GM18519 (cell line): ENCODE results near the gene PSME1.

Experiments
- ATAC-seq: cut with Tn5 transposase; IDR thresholded peaks from one replicate; pipeline ENCODE4 v1.9.1; 2021; ENCODE audit warnings: mild to moderate bottlenecking, moderate library complexity; ENCODE audit not compliant: unreplicated experiment, low FRiP score

PSME1 gene

GRCh38 chr14:24164518-24164991 lies 28.6 kb downstream of the PSME1 start:
- ATAC-seq: no peak

- ATAC-seq: no peak
Measured at GRCh38 chr14:24165785-24166184, 29.8 kb downstream of the PSME1 start.

GRCh38 chr14:24167469-24168114 lies 31.6 kb downstream of the PSME1 start:
- no peak for ATAC-seq

DNA sequence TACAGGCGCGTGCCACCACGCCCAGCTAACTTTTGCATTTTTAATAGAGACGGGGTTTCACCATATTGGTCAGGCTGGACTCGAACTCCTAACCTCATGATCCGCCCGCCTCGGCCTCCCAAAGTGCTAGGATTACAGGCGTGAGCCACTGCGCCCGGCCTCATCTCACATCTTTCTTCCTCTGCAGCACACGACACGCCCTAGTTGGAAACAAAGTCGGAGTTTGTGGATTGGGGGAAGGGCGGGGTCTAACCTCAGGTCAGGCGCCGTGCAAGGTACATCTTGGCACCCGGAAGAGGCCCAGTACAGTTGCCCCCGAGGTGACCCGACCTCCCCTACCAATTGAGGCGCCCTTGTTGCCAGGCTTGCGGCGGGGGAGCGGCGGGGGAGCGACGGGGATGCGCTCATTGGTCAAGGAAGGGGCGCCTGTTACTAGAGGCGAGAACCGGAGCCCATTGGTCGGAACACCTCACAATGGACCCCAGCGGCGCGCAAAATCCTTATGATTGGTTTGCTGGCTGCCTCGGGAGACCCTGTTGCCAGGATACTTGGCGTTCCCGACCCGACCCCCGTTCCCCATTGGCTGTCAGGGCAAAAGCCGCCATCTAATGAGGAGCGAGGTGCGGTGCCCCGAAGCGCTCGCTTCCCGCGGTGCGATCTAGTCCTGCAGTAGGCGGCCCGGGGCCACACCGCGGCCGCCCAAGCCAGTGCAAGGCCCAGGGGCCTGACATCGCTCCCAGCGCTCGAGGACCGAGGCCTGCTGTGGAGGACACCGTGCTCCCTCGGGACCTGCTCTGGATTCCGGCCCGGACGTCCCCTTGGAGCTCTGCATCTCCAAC lies 35.6 kb downstream of the PSME1 start, which contains the start of gene REC8:
TSS of gene REC8 (plus strand) at position 659 of the 839 bp plus-strand sequence. CDS start 473 bp downstream, outside the sequence.
- ATAC-seq: peak; percentile 51

GRCh38 chr14:24172261-24172860 lies 36.4 kb downstream of the PSME1 start:
- no peak for ATAC-seq

GRCh38 chr14:24172871-24173281 lies 36.9 kb downstream of the PSME1 start:
- no peak for ATAC-seq

- no peak for ATAC-seq
Measured at GRCh38 chr14:24176599-24176998, 40.6 kb downstream of the PSME1 start.

DNA sequence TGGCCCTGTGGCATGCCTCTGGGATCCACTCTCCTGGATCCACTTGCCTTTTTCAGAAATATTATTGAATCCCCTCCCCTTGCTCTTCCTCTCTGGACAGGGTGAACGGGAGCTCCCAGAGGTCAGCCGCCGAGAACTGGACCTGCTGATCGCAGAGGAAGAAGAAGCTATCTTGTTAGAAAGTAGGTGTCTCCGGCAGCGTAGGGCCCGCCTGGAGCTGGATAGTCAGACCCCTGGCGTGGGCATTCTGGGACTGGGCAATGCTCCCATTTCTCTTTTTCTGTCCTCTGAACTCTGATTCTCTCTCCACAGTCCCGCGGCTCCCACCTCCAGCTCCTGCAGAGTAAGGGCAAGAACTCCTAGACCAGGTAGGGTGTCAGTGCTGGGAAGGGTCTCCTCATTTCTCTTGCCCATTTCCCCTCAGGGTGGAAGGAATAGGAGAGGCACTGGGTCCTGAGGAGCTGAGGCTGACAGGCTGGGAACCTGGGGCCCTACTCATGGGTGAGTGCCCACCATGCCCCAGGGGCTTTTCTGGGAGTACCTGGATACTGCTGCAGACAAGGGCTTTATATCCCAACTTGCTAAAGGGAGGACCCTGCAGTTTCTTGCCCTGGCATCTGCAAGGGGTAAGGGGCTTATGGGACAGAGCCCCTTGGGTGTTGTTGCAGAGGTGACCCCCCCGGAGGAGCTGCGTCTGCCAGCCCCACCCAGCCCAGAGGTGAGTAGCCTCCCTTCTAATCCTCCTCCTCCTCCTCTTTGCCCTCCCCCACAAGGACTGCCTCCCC lies 41.2 kb downstream of the PSME1 start:
- no peak for ATAC-seq

GRCh38 chr14:24177891-24178290 lies 41.9 kb downstream of the PSME1 start:
- no peak for ATAC-seq

GRCh38 chr14:24178399-24179178 lies 42.6 kb downstream of the PSME1 start:
- no peak for ATAC-seq

GRCh38 chr14:24179294-24179960 lies 43.4 kb downstream of the PSME1 start:
- ATAC-seq: no peak

- no peak for ATAC-seq
Measured at GRCh38 chr14:24179961-24180796, 44.2 kb downstream of the PSME1 start.

DNA sequence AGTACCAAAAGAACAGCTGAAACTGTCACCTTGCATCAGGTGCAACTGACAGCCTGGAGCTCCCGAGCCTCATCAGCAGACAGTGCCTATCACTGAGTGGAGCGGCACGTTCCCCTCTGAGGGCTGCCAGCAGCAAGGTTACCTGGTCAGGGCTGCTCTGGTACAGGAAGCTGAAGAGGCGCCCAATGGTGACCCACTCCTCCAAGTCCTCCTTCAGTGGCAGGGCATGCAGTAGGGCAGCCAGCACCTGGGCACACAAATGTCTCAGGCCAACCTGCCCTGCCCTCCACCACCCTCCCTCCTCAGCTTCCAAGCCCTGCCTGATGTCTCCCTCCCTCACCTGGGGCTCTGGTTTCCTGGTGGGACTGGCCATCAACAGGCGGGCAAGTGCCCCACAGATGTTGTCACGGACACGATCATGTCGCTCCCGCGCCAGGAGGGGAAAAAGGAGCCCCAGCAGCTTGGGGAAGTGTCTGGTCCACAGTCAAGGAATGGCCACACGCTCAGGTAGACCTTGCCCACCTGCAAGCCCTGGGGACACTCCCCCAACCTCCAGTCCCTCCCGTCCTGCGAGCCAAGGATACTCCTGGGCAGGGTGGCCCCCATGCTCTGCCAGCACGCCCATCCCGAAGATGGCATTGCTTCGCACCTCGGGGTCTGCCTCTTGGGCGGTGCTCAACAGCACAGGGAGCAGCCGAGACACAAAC lies 45.5 kb downstream of the PSME1 start:
- no peak for ATAC-seq

DNA sequence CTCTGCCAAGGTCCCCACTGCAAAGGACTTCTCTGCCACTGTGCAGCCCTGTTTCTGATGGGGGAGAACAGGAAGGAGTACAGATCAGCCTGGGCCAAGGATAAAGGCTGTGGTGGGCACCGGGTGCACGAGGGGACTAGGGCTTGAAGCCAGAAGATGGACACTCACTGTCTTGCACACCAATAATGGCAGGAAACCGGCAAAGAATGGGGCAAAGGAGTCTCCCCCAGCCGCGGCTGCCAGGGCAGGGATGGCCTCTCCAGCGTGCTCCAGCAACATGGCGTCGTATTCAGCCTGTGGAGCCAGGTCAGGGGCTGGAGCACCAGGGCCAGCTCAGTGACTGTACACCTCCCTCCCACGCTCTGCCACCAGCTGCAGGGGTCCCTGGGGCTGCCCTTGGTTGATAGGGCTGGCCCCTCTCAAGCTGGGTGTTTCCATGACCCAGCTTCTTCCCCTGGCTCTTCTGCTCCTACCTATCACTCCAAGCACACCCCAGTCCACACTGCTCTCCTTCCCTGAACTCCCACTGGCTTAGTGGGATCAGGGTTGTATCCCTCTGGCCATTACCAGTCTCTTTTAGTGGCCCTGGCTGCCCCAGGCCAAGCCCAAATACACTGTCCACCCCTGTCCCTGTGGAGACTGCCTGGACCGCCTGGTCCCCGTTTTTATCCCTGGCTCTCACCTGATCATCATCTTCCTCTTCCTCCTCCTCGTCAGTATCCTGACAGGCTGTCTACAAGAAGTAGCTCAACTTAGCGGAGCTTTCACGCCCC lies 46.3 kb downstream of the PSME1 start:
- no peak for ATAC-seq

- ATAC-seq: no peak
Measured at GRCh38 chr14:24183014-24183481, 47.1 kb downstream of the PSME1 start.

GRCh38 chr14:24184104-24184970 lies 48.3 kb downstream of the PSME1 start:
- no peak for ATAC-seq
